A673 (cell line): ENCODE data around the gene GRAMD1B. TPM values are rescaled to one million over a fixed set of nuclear protein-coding genes. Genes with fewer than 3 reads are reported as not detected.

Source experiments
- BruUV-seq: library from RNA; stranded (reverse); fragments of 400-500 nt; replicated peaks from 2 replicates; lab custom pipeline; 2021; lab: Mats Ljungman, UMichigan
- CTCF ChIA-PET: fragments of 300-600 bp; sonication (Branson Sonifier 250); formaldehyde crosslinking; loops from one replicate; lab custom pipeline; 2022; ENCODE audit warnings: antibody characterized with exemption; lab: Charles Lee
- POLR2A ChIA-PET: fragments of 300-600 bp; sonication (Branson Sonifier 250); formaldehyde crosslinking; loops from one replicate; lab custom pipeline; 2022; ENCODE audit warnings: antibody characterized with exemption; ENCODE audit not compliant: low non-redundant PET; lab: Charles Lee
- DNase-seq: peaks from one replicate; pipeline ENCODE4 v3.0.0-alpha.2; 2015; ENCODE audit warnings: low spot score
- H3K27ac ChIP-seq: fragments of 200-600 bp; sonication (generic); 2 replicates; pipeline ENCODE4 v1.5.1; 2016; ENCODE audit warnings: mixed run types, low read depth, mild to moderate bottlenecking, mixed read lengths, antibody characterized with exemption, low read length; ENCODE audit not compliant: poor library complexity, severe bottlenecking
- H3K27me3 ChIP-seq: fragments of 200-600 bp; sonication (generic); replicated peaks from 2 replicates; pipeline ENCODE4 v1.6.1; 2017; ENCODE audit warnings: mixed run types, low read depth, mild to moderate bottlenecking, mixed read lengths, antibody characterized with exemption, low read length; ENCODE audit not compliant: insufficient read depth, poor library complexity
- H3K36me3 ChIP-seq: fragments of 200-600 bp; sonication (generic); 2 replicates; pipeline ENCODE4 v1.6.1; 2016; ENCODE audit warnings: mixed run types, mild to moderate bottlenecking, mixed read lengths, antibody characterized with exemption, low read length; ENCODE audit not compliant: insufficient read depth, poor library complexity, severe bottlenecking
- H3K4me1 ChIP-seq: fragments of 200-600 bp; sonication (generic); 2 replicates; pipeline ENCODE4 v1.6.1; 2017; ENCODE audit warnings: mixed run types, mild to moderate bottlenecking, mixed read lengths, antibody characterized with exemption, low read length; ENCODE audit not compliant: insufficient read depth, poor library complexity, severe bottlenecking
- H3K4me3 ChIP-seq: fragments of 200-600 bp; sonication (generic); 2 replicates; pipeline ENCODE4 v1.5.1; 2016; ENCODE audit warnings: low read depth, mixed run types, mild to moderate bottlenecking, mixed read lengths, low read length; ENCODE audit not compliant: poor library complexity, severe bottlenecking
- H3K9me3 ChIP-seq: fragments of 200-600 bp; sonication (generic); 2 replicates; pipeline ENCODE4 v1.6.1; 2016; ENCODE audit warnings: mixed run types, low read depth, mild to moderate bottlenecking, mixed read lengths, antibody characterized with exemption, low read length; ENCODE audit not compliant: poor library complexity, severe bottlenecking
- EZH2 ChIP-seq: fragments of 200-600 bp; sonication (generic); IDR thresholded peaks from 2 replicates; pipeline ENCODE4 v1.6.1; 2017; ENCODE audit warnings: borderline replicate concordance, low read depth, mild to moderate bottlenecking, mixed read lengths, antibody characterized with exemption, low read length; ENCODE audit not compliant: poor library complexity, severe bottlenecking
- intact Hi-C: fragments of 100-400 bp; cut with micrococcal nuclease; formaldehyde crosslinking; loops from one replicate; pipeline ENCODE4 v1.10.0; 2022; ENCODE audit not compliant: unreplicated experiment
- total RNA-seq: library from RNA; stranded (reverse); gene quantifications from 2 replicates; pipeline ENCODE4 v1.2.3, GENCODE V29; 2021
- TF ChIP-seq, protein P1 (sequence below): fragments of 300-800, 200-600 bp; sonication (generic); conservative IDR thresholded peaks from 2 replicates; pipeline ENCODE4 v1.5.1; 2017; ENCODE audit warnings: low read depth, mild to moderate bottlenecking, antibody characterized with exemption, low read length, moderate library complexity, mixed read lengths

GRAMD1B gene
- total RNA-seq, 1 experiment from 2014 or later = 13.0 TPM

DNA sequence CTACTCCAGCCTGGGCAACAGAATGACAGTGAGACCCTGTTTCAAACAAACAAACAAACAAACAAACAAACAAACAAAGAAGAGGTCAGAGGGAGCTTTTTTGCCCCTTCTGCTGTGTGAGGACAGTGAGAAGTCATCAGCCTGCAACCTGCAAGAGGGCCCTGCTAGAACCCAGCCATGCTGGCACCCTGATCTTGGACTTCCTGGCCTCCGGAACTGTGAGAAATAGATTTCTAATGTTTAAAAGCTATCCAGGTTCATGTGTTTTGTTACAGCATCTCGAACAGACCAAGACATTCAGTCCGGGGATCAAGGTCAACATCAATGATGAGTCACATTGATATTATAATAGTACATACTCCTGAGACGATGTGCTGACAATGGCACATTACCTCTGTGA lies 41.4 kb upstream of the GRAMD1B start:
- no peaks in the 10 kb centered on the region for H3K36me3 ChIP-seq
- ChIA-PET CTCF (no interaction called here), POLR2A (interaction anchor here (0.6 kb wide), 1 partner anchor 10 kb away, joined by 8 read pairs; no protein-coding TSS in a partner anchor)
- no peak overlapping the region for H3K4me3 ChIP-seq
- TF ChIP-seq, protein P1, sequence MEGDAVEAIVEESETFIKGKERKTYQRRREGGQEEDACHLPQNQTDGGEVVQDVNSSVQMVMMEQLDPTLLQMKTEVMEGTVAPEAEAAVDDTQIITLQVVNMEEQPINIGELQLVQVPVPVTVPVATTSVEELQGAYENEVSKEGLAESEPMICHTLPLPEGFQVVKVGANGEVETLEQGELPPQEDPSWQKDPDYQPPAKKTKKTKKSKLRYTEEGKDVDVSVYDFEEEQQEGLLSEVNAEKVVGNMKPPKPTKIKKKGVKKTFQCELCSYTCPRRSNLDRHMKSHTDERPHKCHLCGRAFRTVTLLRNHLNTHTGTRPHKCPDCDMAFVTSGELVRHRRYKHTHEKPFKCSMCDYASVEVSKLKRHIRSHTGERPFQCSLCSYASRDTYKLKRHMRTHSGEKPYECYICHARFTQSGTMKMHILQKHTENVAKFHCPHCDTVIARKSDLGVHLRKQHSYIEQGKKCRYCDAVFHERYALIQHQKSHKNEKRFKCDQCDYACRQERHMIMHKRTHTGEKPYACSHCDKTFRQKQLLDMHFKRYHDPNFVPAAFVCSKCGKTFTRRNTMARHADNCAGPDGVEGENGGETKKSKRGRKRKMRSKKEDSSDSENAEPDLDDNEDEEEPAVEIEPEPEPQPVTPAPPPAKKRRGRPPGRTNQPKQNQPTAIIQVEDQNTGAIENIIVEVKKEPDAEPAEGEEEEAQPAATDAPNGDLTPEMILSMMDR = no peak
- no peak for TF ChIP-seq EZH2
- H3K4me1 ChIP-seq = no peaks in the 10 kb centered on the region
- no peaks in the 10 kb centered on the region for H3K9me3 ChIP-seq
- no peak for DNase-seq
- H3K27ac ChIP-seq = no peak overlapping the region
- H3K27me3 ChIP-seq = no peaks in the 10 kb centered on the region
- no TSS peak for BruUV-seq
- intact Hi-C loops = no loop called here

DNA sequence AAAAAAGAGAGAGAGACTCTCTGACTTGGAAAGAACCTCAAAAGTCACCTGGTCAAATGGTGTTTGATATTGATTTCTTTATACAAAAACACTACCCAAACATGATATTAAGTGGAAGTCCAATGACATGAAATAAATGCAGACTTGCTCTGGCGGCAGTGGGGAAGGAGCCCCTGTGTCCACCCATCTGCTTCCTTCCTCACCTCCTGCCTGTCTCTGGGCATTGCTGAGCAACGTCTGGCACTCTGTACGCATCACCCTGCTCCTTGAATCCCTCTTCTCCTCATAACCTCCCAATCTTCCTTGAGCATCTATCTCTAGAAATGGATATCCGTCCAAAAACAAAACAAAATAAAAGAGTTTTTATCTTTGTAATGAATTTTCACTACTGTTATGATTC lies 39.9 kb upstream of the GRAMD1B start:
- intact Hi-C loops = no loop called here
- no peaks in the 10 kb centered on the region for H3K36me3 ChIP-seq
- CTCF ChIA-PET = interaction anchor here (0.6 kb wide), 1 partner anchor 148 kb away, joined by 3 read pairs; no protein-coding TSS in a partner anchor
- TF ChIP-seq, protein P1 = no peak
- no peak for TF ChIP-seq EZH2
- BruUV-seq = no TSS peak
- H3K27me3 ChIP-seq = no peaks in the 10 kb centered on the region
- no peaks in the 10 kb centered on the region for H3K4me1 ChIP-seq
- POLR2A ChIA-PET = interaction anchor here (0.6 kb wide), 1 partner anchor 1481 kb away, joined by 4 read pairs; no protein-coding TSS in a partner anchor
- H3K27ac ChIP-seq = no peak overlapping the region
- DNase-seq = no peak
- H3K9me3 ChIP-seq = no peaks in the 10 kb centered on the region
- H3K4me3 ChIP-seq = no peak overlapping the region

DNA sequence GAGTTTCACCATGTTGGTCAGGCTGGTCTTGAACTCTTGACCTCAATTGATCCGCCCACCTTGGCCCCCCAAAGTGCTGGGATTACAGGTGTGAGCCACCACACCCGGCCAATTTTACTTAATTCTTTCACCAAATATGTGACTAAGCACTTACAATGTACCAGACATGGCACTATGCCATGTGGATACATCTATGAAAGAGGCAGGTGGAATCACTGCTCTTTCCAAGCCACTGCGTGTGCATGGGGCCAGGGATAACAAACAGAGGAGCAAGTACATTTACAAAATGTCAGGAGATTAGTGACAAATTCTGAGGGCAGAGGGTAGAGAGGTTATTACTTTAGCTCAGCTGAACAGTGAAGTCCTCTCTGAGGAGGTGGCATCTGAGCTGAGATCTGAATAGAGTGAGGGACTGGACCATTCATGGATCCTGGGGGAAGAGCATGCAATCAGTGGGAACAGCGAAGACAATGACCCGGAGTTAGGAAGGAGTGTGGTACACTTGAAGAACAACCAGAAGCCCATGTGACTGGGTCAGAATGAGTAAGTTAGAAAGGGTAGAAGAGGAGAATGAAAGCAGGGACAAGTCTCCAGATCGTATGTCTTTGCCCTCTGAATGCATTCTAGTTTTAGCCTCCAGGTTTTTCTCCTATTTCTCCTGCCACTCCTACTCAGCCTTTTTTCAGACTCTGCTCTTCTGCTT lies 38.3 kb upstream of the GRAMD1B start:
- H3K9me3 ChIP-seq = no peaks in the 10 kb centered on the region
- CTCF ChIA-PET = no interaction called here
- H3K4me3 ChIP-seq = no peak overlapping the region
- H3K36me3 ChIP-seq = no peaks in the 10 kb centered on the region
- DNase-seq = no peak
- H3K4me1 ChIP-seq = no peaks in the 10 kb centered on the region
- POLR2A ChIA-PET = no interaction called here
- no TSS peak for BruUV-seq
- H3K27me3 ChIP-seq = no peaks in the 10 kb centered on the region
- H3K27ac ChIP-seq = no peak overlapping the region
- TF ChIP-seq, protein P1 = no peak
- no peak for TF ChIP-seq EZH2
- intact Hi-C loops = no loop called here
